H1 (cell line): ENCODE measurements around the gene SLC26A1. TPM values are rescaled to one million over a fixed set of nuclear protein-coding genes. Genes with fewer than 3 reads are reported as not detected.

Source experiments
- CTCF ChIP-seq, 3 experiments: IDR thresholded peaks; 1 replicate in 2 of 3; 2 replicates in 1 of 3; pipeline versions ENCODE4 v1.5.1 to v1.6.1; 2011; ENCODE audit warnings: low read length in 3 of 3, mild to moderate bottlenecking in 3 of 3, inconsistent platforms in 2 of 3, low read depth in 1 of 3, moderate library complexity in 1 of 3; ENCODE audit not compliant: insufficient read depth in 1 of 3; ENCODE audit errors: control extremely low read depth in 1 of 3
- polyA plus RNA-seq, 7 experiments: library from polyadenylated mRNA; depleted of rRNA in 3 of 7; stranded (reverse) in 5 of 7; unstranded in 2 of 7; fragments of >200 nt in 5 of 7; fragments of 200-250 nt in 2 of 7; gene quantifications; 1 replicate in 5 of 7; 2 replicates in 1 of 7; 4 replicates in 1 of 7; pipeline versions ENCODE4 v1.2.1 to v1.2.3, GENCODE V29; 2011 to 2013; ENCODE audit warnings: missing spikeins in 2 of 7, mixed read lengths in 2 of 7
- total RNA-seq: library from RNA; stranded (reverse); fragmentation: NEBNext Ultra II Directional; extraction: Animal tissue kit (Norgen Biotek cat#: 25700); gene quantifications from 2 replicates; pipeline ENCODE4 v1.2.1, GENCODE V29; 2021

The SLC26A1 gene
- total and polyA plus RNA-seq, 2 of the 8 experiments (the other 6 are each of a cell fraction or from before 2014, with no cell fraction given): 0.11 TPM; not detected in 1

- no peak for TF ChIP-seq CTCF (IDR thresholded peaks at IDR 0.05; ENCODE audit: control extremely low read depth in 1 of 3, insufficient read depth in 1 of 3, low read depth in 1 of 3, low read length in 3 of 3)
These were observed 33.7 kb downstream of the SLC26A1 start (continued) for GRCh38 chr4:959338-960139.
